Keratinocyte (primary cell): ENCODE measurements around the gene PPP1R17. TPM values are rescaled to one million over a fixed set of nuclear protein-coding genes. Genes with fewer than 3 reads are reported as not detected.

ENCODE experiments used
- DNase-seq: peaks from one replicate; pipeline ENCODE4 v3.0.0-alpha.2; 2011; ENCODE audit warnings: low read depth, missing footprints, low spot score
- FAIRE-seq: peaks from 2 replicates; lab custom pipeline; 2011; peaks lifted over from hg19 to GRCh38; lab: Jason Lieb, UNC
- H2AFZ ChIP-seq: 2 replicates; pipeline ENCODE4 v1.6.0; 2012; ENCODE audit warnings: low read length, control low read depth, inconsistent platforms; ENCODE audit not compliant: control insufficient read depth
- H3K27ac ChIP-seq: 2 replicates; pipeline ENCODE4 v1.5.1; 2011; ENCODE audit warnings: low read length; ENCODE audit not compliant: control insufficient read depth, insufficient read depth
- H3K27me3 ChIP-seq: 3 replicates; pipeline ENCODE4 v1.6.0; 2011; ENCODE audit warnings: low read length; ENCODE audit not compliant: control insufficient read depth, insufficient read depth; ENCODE audit errors: extremely low read depth
- H3K36me3 ChIP-seq, 2 experiments: 2 replicates in 1 of 2; 3 replicates in 1 of 2; pipeline ENCODE4 v1.5.1; 2011; ENCODE audit warnings: low read length in 2 of 2, mild to moderate bottlenecking in 1 of 2; ENCODE audit not compliant: control insufficient read depth in 2 of 2, insufficient read depth in 2 of 2; ENCODE audit errors: extremely low read depth in 1 of 2
- H3K4me1 ChIP-seq: 3 replicates; pipeline ENCODE4 v1.5.1; 2011; ENCODE audit warnings: low read length; ENCODE audit not compliant: control insufficient read depth, insufficient read depth; ENCODE audit errors: extremely low read depth
- H3K4me2 ChIP-seq: 3 replicates; pipeline ENCODE4 v1.6.0; 2011; ENCODE audit warnings: low read depth, low read length; ENCODE audit not compliant: control insufficient read depth, insufficient read depth; ENCODE audit errors: extremely low read depth
- H3K4me3 ChIP-seq, 3 experiments: fragments of 200-600 bp in 1 of 3; sonication (generic) in 1 of 3; 2 replicates in 2 of 3; 3 replicates in 1 of 3; pipeline ENCODE4 v1.5.1; 2011 to 2016; ENCODE audit warnings: low read length in 3 of 3, mild to moderate bottlenecking in 3 of 3, control low read depth in 2 of 3, inconsistent platforms in 1 of 3, low read depth in 1 of 3, mixed read lengths in 1 of 3, mixed run types in 1 of 3, moderate library complexity in 1 of 3; ENCODE audit not compliant: control insufficient read depth in 2 of 3, insufficient read depth in 2 of 3; ENCODE audit errors: extremely low read depth in 1 of 3
- H3K79me2 ChIP-seq: 2 replicates; pipeline ENCODE4 v1.6.0; 2012; ENCODE audit warnings: low read length; ENCODE audit not compliant: control insufficient read depth, insufficient read depth
- H3K9ac ChIP-seq: 3 replicates; pipeline ENCODE4 v1.6.0; 2011; ENCODE audit warnings: low read length; ENCODE audit not compliant: control insufficient read depth, insufficient read depth; ENCODE audit errors: extremely low read depth
- H3K9me1 ChIP-seq: 3 replicates; pipeline ENCODE4 v1.6.0; 2011; ENCODE audit warnings: low read length; ENCODE audit not compliant: control insufficient read depth, insufficient read depth; ENCODE audit errors: extremely low read depth
- H3K9me3 ChIP-seq: 2 replicates; pipeline ENCODE4 v1.5.1; 2012; ENCODE audit warnings: low read depth, low read length; ENCODE audit not compliant: control insufficient read depth
- H4K20me1 ChIP-seq: 3 replicates; pipeline ENCODE4 v1.6.0; 2011; ENCODE audit warnings: low read length; ENCODE audit not compliant: control insufficient read depth, insufficient read depth; ENCODE audit errors: extremely low read depth
- CTCF ChIP-seq, 3 experiments: IDR thresholded peaks in 1 of 3; conservative IDR thresholded peaks in 1 of 3; optimal IDR thresholded peaks in 1 of 3; 2 replicates in 2 of 3; 3 replicates in 1 of 3; pipeline versions ENCODE3 to v1.5.1; 2011; ENCODE audit warnings: low read length in 3 of 3, mild to moderate bottlenecking in 3 of 3, moderate library complexity in 2 of 3, control low read depth in 1 of 3, inconsistent platforms in 1 of 3; ENCODE audit not compliant: insufficient read depth in 2 of 3; ENCODE audit errors: extremely low read depth in 1 of 3
- EZH2 ChIP-seq: IDR thresholded peaks from one replicate; pipeline ENCODE4 v1.6.1; 2012; ENCODE audit warnings: inconsistent platforms, mild to moderate bottlenecking, low read length, moderate library complexity
- dilution Hi-C: fragments of 300-500 bp; cut with MboI; formaldehyde crosslinking; loops from one replicate; pipeline ENCODE4 v1.7.0; 2020; ENCODE audit warnings: low sequenced_read_pairs; ENCODE audit not compliant: extremely low pct_ligation_motif_present
- polyA plus RNA-seq, 5 experiments: library from polyadenylated mRNA; depleted of rRNA in 3 of 5; stranded (reverse) in 3 of 5; stranded (forward) in 1 of 5; unstranded in 1 of 5; fragments of >200 nt; gene quantifications; 1 replicate in 1 of 5; 2 replicates in 3 of 5; 3 replicates in 1 of 5; pipeline versions ENCODE4 v1.2.1 to v1.2.3, GENCODE V29; 2011 to 2012; ENCODE audit warnings: missing spikeins in 2 of 5, low read depth in 1 of 5, low replicate concordance in 1 of 5

The PPP1R17 gene
- polyA plus RNA-seq, 1 donor (not counting 4 experiments of a cell fraction or from before 2014, with no cell fraction given): not detected

GRCh38 chr7:31669461-31669860 lies 17.6 kb upstream of the PPP1R17 start:
- Histone ChIP-seq H3K27ac (no peak overlapping the region), H4K20me1 (no peaks in the 10 kb centered on the region), H3K4me3 (no peak overlapping the region), H3K9me1 (no peaks in the 10 kb centered on the region), H3K79me2 (no peaks in the 10 kb centered on the region), H3K27me3 (peaks cover 13% of the 10 kb centered on the region), H3K36me3 (no peaks in the 10 kb centered on the region), H3K9ac (no peak overlapping the region), H3K9me3 (no peaks in the 10 kb centered on the region), H3K4me2 (no peak overlapping the region), H3K4me1 (no peaks in the 10 kb centered on the region), H2AFZ (no peak overlapping the region)
- TF ChIP-seq CTCF (optimal IDR thresholded peaks at IDR 0.05 in 1 of 3, IDR thresholded peaks at IDR 0.05 in 1 of 3, conservative IDR thresholded peaks at IDR 0.05 in 1 of 3; ENCODE audit: extremely low read depth in 1 of 3, insufficient read depth in 2 of 3, low read length in 3 of 3): no peak
- no peak for TF ChIP-seq EZH2
- no peak for DNase-seq
- no peak for FAIRE-seq
- dilution Hi-C loops: no loop called here

GRCh38 chr7:31679574-31680305 lies 7.3 kb upstream of the PPP1R17 start:
- dilution Hi-C loops: no loop called here
- TF ChIP-seq CTCF (optimal IDR thresholded peaks at IDR 0.05 in 1 of 3, IDR thresholded peaks at IDR 0.05 in 1 of 3, conservative IDR thresholded peaks at IDR 0.05 in 1 of 3; ENCODE audit: extremely low read depth in 1 of 3, insufficient read depth in 2 of 3, low read length in 3 of 3) (no peak), EZH2 (no peak)
- no peak for FAIRE-seq
- no peak overlapping the region for H3K9ac ChIP-seq
- no peak overlapping the region for H3K4me2 ChIP-seq
- no peak overlapping the region for H3K27ac ChIP-seq
- H3K79me2 ChIP-seq: no peaks in the 10 kb centered on the region
- peaks cover 3% of the 10 kb centered on the region for H3K27me3 ChIP-seq
- no peaks in the 10 kb centered on the region for H4K20me1 ChIP-seq
- H3K9me3 ChIP-seq: no peaks in the 10 kb centered on the region
- H3K9me1 ChIP-seq: no peaks in the 10 kb centered on the region
- no peaks in the 10 kb centered on the region for H3K36me3 ChIP-seq
- H3K4me1 ChIP-seq: no peaks in the 10 kb centered on the region
- H3K4me3 ChIP-seq: no peak overlapping the region
- no peak for DNase-seq
- no peak overlapping the region for H2AFZ ChIP-seq
